ENCODE results near the gene STAT5A. TPM values are rescaled to one million over a fixed set of nuclear protein-coding genes. Genes with fewer than 3 reads are reported as not detected.
"Not testable (repeated sequence)": the region's sequence is repeated elsewhere in the genome, so short reads cannot be mapped to it uniquely, and the experiment has no call there.

Gene STAT5A
- total RNA-seq, 4 donors from 2014 or later, result 151 to 200 (median 171) TPM

GRCh38 chr17:42294469-42295398 is 6.4 kb downstream of the STAT5A start:
- TF ChIP-seq CTCF (IDR thresholded peaks at IDR 0.05), result no peak
- no peak for ATAC-seq (ENCODE audit: low FRiP score)
- DNase-seq (ENCODE audit: low spot score), result no peak

GRCh38 chr17:42296012-42296411 is 7.7 kb downstream of the STAT5A start:
- TF ChIP-seq CTCF (IDR thresholded peaks at IDR 0.05), result no peak
- ATAC-seq (ENCODE audit: low FRiP score) (no peak), DNase-seq (ENCODE audit: low spot score) (no peak)

- not testable (repeated sequence) for DNase-seq (ENCODE audit: low spot score); ATAC-seq (ENCODE audit: low FRiP score)
Measured at GRCh38 chr17:42297775-42298174, 9.5 kb downstream of the STAT5A start.

- ATAC-seq (ENCODE audit: low FRiP score); DNase-seq (ENCODE audit: low spot score): not testable (repeated sequence)
Measured at GRCh38 chr17:42299361-42299760, 11.1 kb downstream of the STAT5A start.

GRCh38 chr17:42299913-42300312 is 11.6 kb downstream of the STAT5A start:
- not testable (repeated sequence) for DNase-seq (ENCODE audit: low spot score); ATAC-seq (ENCODE audit: low FRiP score)

- TF ChIP-seq CTCF (IDR thresholded peaks at IDR 0.05), result no peak
- DNase-seq (ENCODE audit: low spot score) (no peak), ATAC-seq (ENCODE audit: low FRiP score) (no peak)
Measured at GRCh38 chr17:42301022-42301421, 12.7 kb downstream of the STAT5A start.

GRCh38 chr17:42303694-42304093 is 15.4 kb downstream of the STAT5A start:
- DNase-seq (ENCODE audit: low spot score) (no peak), ATAC-seq (ENCODE audit: low FRiP score) (no peak)
- no peak for TF ChIP-seq CTCF (IDR thresholded peaks at IDR 0.05)

- ATAC-seq (ENCODE audit: low FRiP score) (no peak), DNase-seq (ENCODE audit: low spot score) (no peak)
- no peak for TF ChIP-seq CTCF (IDR thresholded peaks at IDR 0.05)
Measured at GRCh38 chr17:42304187-42305030, 16.1 kb downstream of the STAT5A start.

- DNase-seq (ENCODE audit: low spot score); ATAC-seq (ENCODE audit: low FRiP score): not testable (repeated sequence)
Measured at GRCh38 chr17:42305031-42305330, 16.7 kb downstream of the STAT5A start.
